Thoracic aorta (tissue), 2 donors: ENCODE data around the gene MIGA1. TPM values are rescaled to one million over a fixed set of nuclear protein-coding genes. Genes with fewer than 3 reads are reported as not detected.
"Not testable (repeated sequence)": the region's sequence is repeated elsewhere in the genome, so short reads cannot be mapped to it uniquely, and the experiment has no call there.

Experiments used
- ATAC-seq: fragments of 150-250 bp; one replicate; pipeline ENCODE4 v1.8.0; 2017; ENCODE audit warnings: low read depth; ENCODE audit not compliant: insufficient number of reproducible peaks, low FRiP score
- DNase-seq: peaks from one replicate; pipeline ENCODE4 v3.0.0-alpha.2; 2020; ENCODE audit warnings: low spot score
- H3K27ac ChIP-seq, 2 donors: fragments of 200-600 bp; sonication (generic); 1 replicate in 1 of 2; 2 replicates in 1 of 2; pipeline ENCODE4 v1.5.1; 2016; ENCODE audit warnings: mild to moderate bottlenecking in 2 of 2, moderate library complexity in 2 of 2
- H3K27me3 ChIP-seq: fragments of 200-600 bp; sonication (generic); replicated peaks from 2 replicates; pipeline ENCODE4 v1.6.0; 2016; ENCODE audit warnings: mild to moderate bottlenecking; ENCODE audit not compliant: insufficient read depth
- H3K36me3 ChIP-seq: fragments of 200-600 bp; sonication (generic); one replicate; pipeline ENCODE4 v1.5.1; 2016
- H3K4me1 ChIP-seq, 2 donors: fragments of 200-600 bp; sonication (generic); 1 replicate in 1 of 2; 2 replicates in 1 of 2; pipeline versions ENCODE4 v1.5.1 to v1.6.0; 2016; ENCODE audit warnings: low read depth in 2 of 2, mild to moderate bottlenecking in 1 of 2; ENCODE audit not compliant: control insufficient read depth in 1 of 2
- H3K4me3 ChIP-seq: fragments of 200-600 bp; sonication (generic); 2 replicates; pipeline ENCODE4 v1.5.1; 2016; ENCODE audit warnings: mild to moderate bottlenecking
- H3K9me3 ChIP-seq: fragments of 200-600 bp; sonication (generic); 2 replicates; pipeline ENCODE4 v1.5.1; 2016
- CTCF ChIP-seq: fragments of 200-600 bp; sonication (generic); IDR thresholded peaks from one replicate; pipeline ENCODE4 v1.5.1; 2019; ENCODE audit warnings: antibody characterized with exemption
- total RNA-seq, 2 donors: library from RNA; depleted of rRNA; stranded (reverse); fragments of >200 nt; gene quantifications; one replicate each; pipeline versions ENCODE4 v1.1.0 to v1.2.3, GENCODE V29; 2016

The MIGA1 gene
- total RNA-seq, 2 donors from 2014 or later = 16.0 to 24.3 TPM

DNA sequence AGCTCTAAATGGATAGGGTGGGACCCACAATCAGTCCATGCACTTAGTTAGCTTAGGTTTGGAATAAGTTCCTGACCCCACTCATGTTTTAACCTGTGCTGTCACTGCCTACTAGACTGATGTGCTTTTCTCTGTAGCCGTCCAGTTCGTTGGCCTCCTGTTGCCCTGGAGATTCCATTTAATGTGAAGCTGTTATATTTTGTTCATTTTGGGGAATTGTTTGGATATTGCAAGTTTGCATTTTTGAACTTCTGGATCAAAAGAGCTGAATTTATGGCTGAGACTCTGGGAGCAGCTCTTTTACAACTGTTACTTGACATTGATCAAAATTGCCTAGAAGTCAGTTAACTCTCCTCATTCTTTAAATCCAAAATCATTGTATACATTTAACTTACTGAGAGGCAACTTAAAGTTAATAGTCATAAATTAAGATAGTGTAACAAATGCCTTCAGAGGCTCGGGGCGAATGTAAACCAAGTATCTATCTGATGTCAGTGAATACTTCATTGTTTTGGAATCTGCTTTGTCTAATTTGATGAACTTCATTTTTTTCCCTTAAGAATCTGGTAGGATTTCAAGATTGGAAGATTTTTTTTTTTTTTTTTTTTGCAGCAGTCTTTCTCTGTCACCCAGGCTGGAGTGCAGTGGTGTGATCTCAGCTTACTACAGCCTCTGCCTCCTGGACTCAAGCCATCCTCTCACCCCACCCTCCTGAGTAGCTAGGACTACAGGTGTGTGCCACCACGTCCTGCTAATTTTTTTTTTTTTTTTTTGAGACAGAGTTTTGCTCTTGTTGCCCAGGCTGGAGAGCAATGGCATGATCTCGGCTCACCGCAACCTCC lies 38.1 kb downstream of the MIGA1 start:
- no peak for TF ChIP-seq CTCF
- no peak for ATAC-seq
- Histone ChIP-seq H3K4me3 (no peak overlapping the region), H3K4me1 (no peaks in the 10 kb centered on the region), H3K36me3 (peaks cover 18% of the 10 kb centered on the region), H3K27ac (no peak overlapping the region), H3K27me3 (no peaks in the 10 kb centered on the region), H3K9me3 (no peaks in the 10 kb centered on the region)
- DNase-seq = no peak

DNA sequence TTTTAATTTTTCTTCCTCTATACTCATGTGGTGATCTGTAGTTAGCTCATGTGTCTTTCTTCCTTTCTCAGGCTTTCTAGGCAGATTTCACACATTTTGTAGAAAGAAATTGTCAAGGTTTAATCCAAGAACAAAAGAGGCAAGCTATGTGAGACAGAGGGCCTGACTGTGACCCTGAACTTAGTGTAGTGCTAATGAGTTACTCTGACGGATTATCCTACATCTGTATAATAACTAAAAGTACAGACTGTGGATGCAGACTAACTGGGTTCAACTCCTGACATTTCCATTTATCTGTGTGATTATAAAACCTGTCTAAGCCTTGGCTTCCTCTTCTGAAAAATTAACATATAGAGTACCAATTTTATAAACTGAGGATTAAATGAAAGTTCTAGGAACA lies 40.7 kb downstream of the MIGA1 start:
- H3K36me3 ChIP-seq = peaks cover 8% of the 10 kb centered on the region
- no peak overlapping the region for H3K27ac ChIP-seq
- peaks cover 17 to 20% of the 10 kb centered on the region in 2 donors for H3K4me1 ChIP-seq
- no peak overlapping the region for H3K4me3 ChIP-seq
- DNase-seq (no peak), ATAC-seq (no peak)
- H3K9me3 ChIP-seq = no peaks in the 10 kb centered on the region
- H3K27me3 ChIP-seq = no peaks in the 10 kb centered on the region
- no peak for TF ChIP-seq CTCF

DNA sequence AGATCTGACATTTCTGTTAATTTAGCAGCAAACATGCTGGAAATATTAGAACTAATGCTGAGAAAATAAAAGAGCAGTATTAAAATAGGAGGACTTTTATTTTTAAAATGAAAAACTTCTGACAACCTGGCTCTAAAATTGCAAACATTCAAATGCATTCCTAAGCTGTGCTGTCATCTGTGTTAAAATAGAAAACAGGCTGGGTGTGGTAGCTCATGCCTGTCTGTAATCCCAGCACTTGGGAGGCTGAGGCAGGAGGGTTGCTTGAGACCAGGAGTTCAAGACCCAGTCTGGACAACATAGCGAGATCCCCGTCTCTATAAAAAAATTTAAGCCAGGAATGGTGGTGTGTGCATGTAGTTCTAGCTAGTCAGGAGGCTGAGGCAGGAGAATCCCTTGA lies 44.6 kb downstream of the MIGA1 start:
- DNase-seq (no peak), ATAC-seq (peak; percentile 25)
- TF ChIP-seq CTCF = no peak
- Histone ChIP-seq H3K4me1 (peaks cover 18 to 41% of the 10 kb centered on the region in 2 donors), H3K9me3 (no peaks in the 10 kb centered on the region), H3K27ac (peak overlapping the region; percentile 34 to 50), H3K4me3 (no peak overlapping the region), H3K36me3 (no peaks in the 10 kb centered on the region), H3K27me3 (no peaks in the 10 kb centered on the region)

- Histone ChIP-seq H3K27me3 (no peaks in the 10 kb centered on the region), H3K4me1 (peaks cover 23 to 48% of the 10 kb centered on the region in 2 donors), H3K36me3 (no peaks in the 10 kb centered on the region), H3K27ac (peak overlapping the region; percentile 34 to 50), H3K9me3 (no peaks in the 10 kb centered on the region), H3K4me3 (no peak overlapping the region)
- ATAC-seq (no peak), DNase-seq (no peak)
- no peak for TF ChIP-seq CTCF
Measured at GRCh38 chr1:77824694-77825093, 45.2 kb downstream of the MIGA1 start.

- Histone ChIP-seq H3K27me3 (no peaks in the 10 kb centered on the region), H3K27ac (peak overlapping the region; percentile 34 to 50), H3K9me3 (no peaks in the 10 kb centered on the region), H3K4me1 (peaks cover 28 to 53% of the 10 kb centered on the region in 2 donors), H3K36me3 (no peaks in the 10 kb centered on the region), H3K4me3 (no peak overlapping the region)
- no peak for TF ChIP-seq CTCF
- ATAC-seq = no peak
- no peak for DNase-seq
Measured at GRCh38 chr1:77825131-77825709, 45.8 kb downstream of the MIGA1 start.

GRCh38 chr1:77826851-77827250 lies 47.4 kb downstream of the MIGA1 start:
- Histone ChIP-seq H3K4me1 (peaks cover 40 to 67% of the 10 kb centered on the region in 2 donors), H3K27ac (peak overlapping the region in 1 of 2 donors; percentile 18)
- H3K36me3 ChIP-seq, ATAC-seq, DNase-seq, H3K4me3 ChIP-seq, H3K27me3 ChIP-seq, H3K9me3 ChIP-seq: not testable (repeated sequence)
